MCF 10A (cell line): Measurements from ENCODE around the gene LTB. TPM values are rescaled to one million over a fixed set of nuclear protein-coding genes. Genes with fewer than 3 reads are reported as not detected.

Experiments
- BruUV-seq: library from RNA; stranded (reverse); fragments of 400-500 nt; replicated peaks from 2 replicates; lab custom pipeline; 2021; lab: Mats Ljungman, UMichigan
- CTCF ChIA-PET: fragments of 300-600 bp; sonication (Branson Sonifier 250); formaldehyde crosslinking; extraction: SDS; loops from one replicate; lab custom pipeline; 2021; ENCODE audit warnings: antibody characterized with exemption, inconsistent platforms; lab: Yijun Ruan, JAX
- POLR2A ChIA-PET: fragments of 300-600, 350-650 bp; sonication (Branson Sonifier 250); formaldehyde crosslinking; extraction: SDS; loops from one replicate; lab custom pipeline; 2020; ENCODE audit warnings: antibody characterized with exemption, inconsistent platforms; lab: Yijun Ruan, JAX
- DNase-seq: peaks from one replicate; pipeline ENCODE4 v3.0.0-alpha.2; 2018; ENCODE audit not compliant: unreplicated experiment
- H3K27ac Mint-ChIP-seq: one replicate; pipeline ENCODE4 v1.8.0; 2022; ENCODE audit warnings: mild to moderate bottlenecking, low read depth, mixed read lengths; ENCODE audit not compliant: unreplicated experiment
- H3K27me3 Mint-ChIP-seq: one replicate; pipeline ENCODE4 v1.8.0; 2022; ENCODE audit warnings: mixed read lengths; ENCODE audit not compliant: insufficient read depth, unreplicated experiment
- H3K36me3 Mint-ChIP-seq: one replicate; pipeline ENCODE4 v1.8.0; 2022; ENCODE audit warnings: mild to moderate bottlenecking, moderate library complexity, mixed read lengths; ENCODE audit not compliant: insufficient read depth, unreplicated experiment
- H3K4me1 Mint-ChIP-seq: one replicate; pipeline ENCODE4 v1.8.0; 2022; ENCODE audit warnings: mixed read lengths; ENCODE audit not compliant: insufficient read depth, unreplicated experiment
- H3K4me3 Mint-ChIP-seq: one replicate; pipeline ENCODE4 v1.8.0; 2022; ENCODE audit warnings: mild to moderate bottlenecking, moderate library complexity, mixed read lengths; ENCODE audit not compliant: unreplicated experiment
- H3K9me3 Mint-ChIP-seq: one replicate; pipeline ENCODE4 v1.8.0; 2022; ENCODE audit warnings: mixed read lengths; ENCODE audit not compliant: unreplicated experiment
- CTCF ChIP-seq: fragments of 200-600 bp; IDR thresholded peaks from one replicate; pipeline ENCODE4 v1.8.0; 2022; ENCODE audit warnings: antibody characterized with exemption, mild to moderate bottlenecking; ENCODE audit not compliant: unreplicated experiment
- intact Hi-C: fragments of 100-400 bp; cut with micrococcal nuclease; formaldehyde crosslinking; loops from 2 replicates; pipeline ENCODE4 v1.14.1; 2022
- total RNA-seq: library from RNA; stranded (reverse); gene quantifications from 2 replicates; pipeline ENCODE4 v1.2.3, GENCODE V29; 2022

Gene LTB
- total RNA-seq, 1 experiment from 2014 or later: 0.37 TPM

GRCh38 chr6:31575335-31575901, 6.8 kb downstream of the LTB start, which contains the start of gene TNF:
TNF (plus strand) TSS chr6:31575565; CDS start chr6:31575742, 177 bp downstream.
- Mint-ChIP-seq H3K27ac (no peak within 1 kb of the TSS), H3K4me3 (no peak within 1 kb of the TSS), H3K27me3 (peaks cover 20% of the 10 kb centered on the region), H3K9me3 (no peaks in the 10 kb centered on the region), H3K36me3 (peaks cover 7% of the 10 kb centered on the region), H3K4me1 (peaks cover 6% of the 10 kb centered on the region)
- DNase-seq: no peak
- TF ChIP-seq CTCF: no peak
- intact Hi-C loops: no loop called here
- no TSS peak for BruUV-seq
- CTCF ChIA-PET: interaction anchor here (0.6 to 18.9 kb wide), 4 partner anchors 12 to 109 kb away, joined by 3 to 215 read pairs (median 4); partner anchors contain the start of gene NCR3
- POLR2A ChIA-PET: interaction anchor here (1.4 kb wide), 1 partner anchor 16 kb away, joined by 3 read pairs; no protein-coding TSS in a partner anchor

GRCh38 chr6:31574106-31575061, 7.8 kb downstream of the LTB start:
- intact Hi-C loops: no loop called here
- no peak for TF ChIP-seq CTCF
- no peak overlapping the region for H3K27ac Mint-ChIP-seq
- no peaks in the 10 kb centered on the region for H3K9me3 Mint-ChIP-seq
- H3K27me3 Mint-ChIP-seq: peaks cover 20% of the 10 kb centered on the region
- BruUV-seq: no TSS peak
- no peak for DNase-seq
- ChIA-PET CTCF (interaction anchor here (1.2 to 18.9 kb wide), 3 partner anchors 13 to 33 kb away, joined by 4 to 215 read pairs (median 5); partner anchors contain the start of genes DDX39B and NCR3), POLR2A (interaction anchor here (1.4 kb wide), 1 partner anchor 15 kb away, joined by 3 read pairs; no protein-coding TSS in a partner anchor)
- peaks cover 6% of the 10 kb centered on the region for H3K4me1 Mint-ChIP-seq
- no peak overlapping the region for H3K4me3 Mint-ChIP-seq
- peaks cover 7% of the 10 kb centered on the region for H3K36me3 Mint-ChIP-seq

GRCh38 chr6:31573239-31574105, 8.8 kb downstream of the LTB start:
- ChIA-PET POLR2A (interaction anchor here (1.4 kb wide), 1 partner anchor 14 kb away, joined by 3 read pairs; no protein-coding TSS in a partner anchor), CTCF (interaction anchor here (1.2 to 18.9 kb wide), 3 partner anchors 14 to 32 kb away, joined by 4 to 215 read pairs (median 5); partner anchors contain the start of genes DDX39B and NCR3)
- no peak for TF ChIP-seq CTCF
- DNase-seq: no peak
- Mint-ChIP-seq H3K9me3 (no peaks in the 10 kb centered on the region), H3K27ac (no peak overlapping the region), H3K27me3 (peaks cover 29% of the 10 kb centered on the region), H3K4me1 (peaks cover 6% of the 10 kb centered on the region), H3K36me3 (peaks cover 7% of the 10 kb centered on the region), H3K4me3 (no peak overlapping the region)
- intact Hi-C loops: no loop called here
- BruUV-seq: no TSS peak
